ENCODE measurements around the gene SLC29A3.

- TF ChIP-seq EZH2 (IDR thresholded peaks at IDR 0.05; ENCODE audit: low read depth, unreplicated experiment) (no peak), POLR2AphosphoS5 (IDR thresholded peaks at IDR 0.05; ENCODE audit: low read depth) (no peak), EZH2phosphoT487 (IDR thresholded peaks at IDR 0.05; ENCODE audit: unreplicated experiment) (no peak), CREB1 (CRISPR knock-in tag; IDR thresholded peaks at IDR 0.05; ENCODE audit: low read depth) (no peak), ZNF114 (CRISPR knock-in tag; IDR thresholded peaks at IDR 0.05) (no peak), JUNB (IDR thresholded peaks at IDR 0.05; ENCODE audit: unreplicated experiment) (no peak), ETS1 (IDR thresholded peaks at IDR 0.05) (no peak), NANOG (IDR thresholded peaks at IDR 0.05; ENCODE audit: borderline replicate concordance) (no peak)
- TF ChIP-seq, protein P1, sequence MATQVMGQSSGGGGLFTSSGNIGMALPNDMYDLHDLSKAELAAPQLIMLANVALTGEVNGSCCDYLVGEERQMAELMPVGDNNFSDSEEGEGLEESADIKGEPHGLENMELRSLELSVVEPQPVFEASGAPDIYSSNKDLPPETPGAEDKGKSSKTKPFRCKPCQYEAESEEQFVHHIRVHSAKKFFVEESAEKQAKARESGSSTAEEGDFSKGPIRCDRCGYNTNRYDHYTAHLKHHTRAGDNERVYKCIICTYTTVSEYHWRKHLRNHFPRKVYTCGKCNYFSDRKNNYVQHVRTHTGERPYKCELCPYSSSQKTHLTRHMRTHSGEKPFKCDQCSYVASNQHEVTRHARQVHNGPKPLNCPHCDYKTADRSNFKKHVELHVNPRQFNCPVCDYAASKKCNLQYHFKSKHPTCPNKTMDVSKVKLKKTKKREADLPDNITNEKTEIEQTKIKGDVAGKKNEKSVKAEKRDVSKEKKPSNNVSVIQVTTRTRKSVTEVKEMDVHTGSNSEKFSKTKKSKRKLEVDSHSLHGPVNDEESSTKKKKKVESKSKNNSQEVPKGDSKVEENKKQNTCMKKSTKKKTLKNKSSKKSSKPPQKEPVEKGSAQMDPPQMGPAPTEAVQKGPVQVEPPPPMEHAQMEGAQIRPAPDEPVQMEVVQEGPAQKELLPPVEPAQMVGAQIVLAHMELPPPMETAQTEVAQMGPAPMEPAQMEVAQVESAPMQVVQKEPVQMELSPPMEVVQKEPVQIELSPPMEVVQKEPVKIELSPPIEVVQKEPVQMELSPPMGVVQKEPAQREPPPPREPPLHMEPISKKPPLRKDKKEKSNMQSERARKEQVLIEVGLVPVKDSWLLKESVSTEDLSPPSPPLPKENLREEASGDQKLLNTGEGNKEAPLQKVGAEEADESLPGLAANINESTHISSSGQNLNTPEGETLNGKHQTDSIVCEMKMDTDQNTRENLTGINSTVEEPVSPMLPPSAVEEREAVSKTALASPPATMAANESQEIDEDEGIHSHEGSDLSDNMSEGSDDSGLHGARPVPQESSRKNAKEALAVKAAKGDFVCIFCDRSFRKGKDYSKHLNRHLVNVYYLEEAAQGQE (IDR thresholded peaks at IDR 0.05; ENCODE audit: unreplicated experiment) = no peak
- TF ChIP-seq, protein P2, sequence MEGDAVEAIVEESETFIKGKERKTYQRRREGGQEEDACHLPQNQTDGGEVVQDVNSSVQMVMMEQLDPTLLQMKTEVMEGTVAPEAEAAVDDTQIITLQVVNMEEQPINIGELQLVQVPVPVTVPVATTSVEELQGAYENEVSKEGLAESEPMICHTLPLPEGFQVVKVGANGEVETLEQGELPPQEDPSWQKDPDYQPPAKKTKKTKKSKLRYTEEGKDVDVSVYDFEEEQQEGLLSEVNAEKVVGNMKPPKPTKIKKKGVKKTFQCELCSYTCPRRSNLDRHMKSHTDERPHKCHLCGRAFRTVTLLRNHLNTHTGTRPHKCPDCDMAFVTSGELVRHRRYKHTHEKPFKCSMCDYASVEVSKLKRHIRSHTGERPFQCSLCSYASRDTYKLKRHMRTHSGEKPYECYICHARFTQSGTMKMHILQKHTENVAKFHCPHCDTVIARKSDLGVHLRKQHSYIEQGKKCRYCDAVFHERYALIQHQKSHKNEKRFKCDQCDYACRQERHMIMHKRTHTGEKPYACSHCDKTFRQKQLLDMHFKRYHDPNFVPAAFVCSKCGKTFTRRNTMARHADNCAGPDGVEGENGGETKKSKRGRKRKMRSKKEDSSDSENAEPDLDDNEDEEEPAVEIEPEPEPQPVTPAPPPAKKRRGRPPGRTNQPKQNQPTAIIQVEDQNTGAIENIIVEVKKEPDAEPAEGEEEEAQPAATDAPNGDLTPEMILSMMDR (conservative IDR thresholded peaks at IDR 0.05; ENCODE audit: low read depth in 2 of 2) = no peak
Measured at GRCh38 chr10:71391701-71392100, 72.6 kb downstream of the SLC29A3 start.

Data from GM23338 (cell line).